Left cardiac atrium (tissue), 4 donors: Measurements from ENCODE around the gene ABHD16B. TPM values are rescaled to one million over a fixed set of nuclear protein-coding genes. Genes with fewer than 3 reads are reported as not detected.
A peak's percentile ranks its signal among the peaks of the same experiment; 100 is the strongest.

Experiments used
- ATAC-seq, 2 donors: fragments of 200-7000 bp; cut with Tn5 transposase; one replicate each; pipeline ENCODE4 v1.9.1; 2020; ENCODE audit warnings: mild to moderate bottlenecking in 2 of 2, moderate library complexity in 2 of 2
- DNase-seq: peaks from one replicate; pipeline ENCODE4 v3.0.0-alpha.2; 2020
- intact Hi-C, 2 donors: fragments of 100-400 bp; cut with DNase I; formaldehyde crosslinking; loops; one replicate each; pipeline versions ENCODE4 v1.14.1 to v1.15.1; 2022 to 2023
- total RNA-seq, 2 donors: library from RNA; stranded (reverse); fragmentation: NEBNext Ultra II Directional; extraction: Animal tissue kit (Norgen Biotek cat#: 25700); gene quantifications; one replicate each; pipeline ENCODE4 v1.2.1, GENCODE V29; 2021
- donor health status: DM: no; HTN: yes; CAD: no.
- donor health status: DM: no; HTN: yes; CAD: no; lungs with severe emphysema.
- donor health status: DM: yes; HTN: yes; CAD: no.
- donor health status: Dilated cardiomyopathy.

Gene ABHD16B
- total RNA-seq, 2 donors from 2014 or later, result not detected

GRCh38 chr20:63831993-63832686, 29.2 kb upstream of the ABHD16B start:
- peak; percentile 68 for DNase-seq
- intact Hi-C loops, result no loop called here
- ATAC-seq, result peak; percentile 39 to 64

GRCh38 chr20:63833776-63834490, 27.4 kb upstream of the ABHD16B start:
- DNase-seq, result no peak
- intact Hi-C loops, result no loop called here
- ATAC-seq, result no peak

DNA sequence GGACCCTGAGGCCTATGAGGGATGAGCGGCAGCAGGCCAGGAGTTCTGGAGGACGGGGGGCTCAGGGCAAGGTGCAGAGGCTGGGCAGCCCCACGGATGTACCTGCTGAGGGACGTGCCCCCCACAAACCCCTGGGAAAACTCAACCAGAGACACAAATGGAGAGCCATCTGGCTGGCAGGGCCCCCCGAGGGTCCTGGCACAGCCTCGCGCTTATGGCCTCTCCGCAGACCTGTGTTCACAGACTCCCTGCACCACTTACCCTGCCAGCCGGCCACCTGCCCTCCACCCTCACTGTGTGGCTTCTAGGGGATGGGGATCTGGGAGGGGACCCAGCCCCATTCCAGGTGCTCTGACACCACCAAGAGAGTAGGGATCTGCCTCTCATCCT, 26.8 kb upstream of the ABHD16B start:
- intact Hi-C loops, result no loop called here
- no peak for ATAC-seq
- no peak for DNase-seq

DNA sequence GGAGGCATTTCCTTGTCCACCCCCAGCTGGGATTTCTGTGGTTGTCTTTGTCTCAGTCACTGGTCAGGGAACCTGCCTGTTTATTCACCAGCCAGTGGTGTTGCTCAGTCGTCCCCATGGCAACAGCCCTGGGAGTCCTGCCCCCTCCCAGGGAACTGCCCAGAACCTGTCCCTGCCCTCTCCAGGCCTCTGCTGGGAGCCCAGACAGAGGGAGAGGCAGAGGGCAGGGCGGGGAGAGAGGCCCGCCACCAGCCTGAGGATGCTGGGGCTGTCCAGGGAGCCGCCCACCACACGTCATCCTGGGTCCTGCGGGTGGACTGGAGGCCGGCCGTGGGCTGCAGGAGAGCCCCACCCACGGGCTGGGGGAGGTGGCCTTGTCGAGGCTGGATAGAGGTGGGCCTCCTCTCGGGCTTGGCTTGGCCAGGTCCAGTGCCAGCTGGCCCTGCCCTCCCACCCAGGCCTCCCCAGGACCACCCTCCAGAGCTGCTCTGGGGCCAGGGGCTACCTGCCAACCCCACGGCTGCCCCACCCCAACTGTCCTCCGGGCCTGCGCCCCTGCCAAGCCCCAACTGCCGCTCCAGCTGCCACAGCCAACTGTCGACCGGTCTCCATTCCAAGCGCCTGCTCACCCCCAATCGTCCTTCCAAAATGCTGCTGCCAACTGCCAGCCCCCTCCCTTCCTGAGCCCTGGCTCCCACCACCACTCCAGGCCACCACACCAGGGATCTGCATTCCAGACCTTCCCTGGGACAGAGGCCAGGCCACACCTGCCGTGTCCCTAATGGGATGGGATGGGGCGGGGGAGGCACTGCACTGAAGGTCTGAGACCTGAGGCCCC, 26.1 kb upstream of the ABHD16B start:
- intact Hi-C loops, result no loop called here
- DNase-seq (peak; percentile 93), ATAC-seq (peak; percentile 86 to 92)

DNA sequence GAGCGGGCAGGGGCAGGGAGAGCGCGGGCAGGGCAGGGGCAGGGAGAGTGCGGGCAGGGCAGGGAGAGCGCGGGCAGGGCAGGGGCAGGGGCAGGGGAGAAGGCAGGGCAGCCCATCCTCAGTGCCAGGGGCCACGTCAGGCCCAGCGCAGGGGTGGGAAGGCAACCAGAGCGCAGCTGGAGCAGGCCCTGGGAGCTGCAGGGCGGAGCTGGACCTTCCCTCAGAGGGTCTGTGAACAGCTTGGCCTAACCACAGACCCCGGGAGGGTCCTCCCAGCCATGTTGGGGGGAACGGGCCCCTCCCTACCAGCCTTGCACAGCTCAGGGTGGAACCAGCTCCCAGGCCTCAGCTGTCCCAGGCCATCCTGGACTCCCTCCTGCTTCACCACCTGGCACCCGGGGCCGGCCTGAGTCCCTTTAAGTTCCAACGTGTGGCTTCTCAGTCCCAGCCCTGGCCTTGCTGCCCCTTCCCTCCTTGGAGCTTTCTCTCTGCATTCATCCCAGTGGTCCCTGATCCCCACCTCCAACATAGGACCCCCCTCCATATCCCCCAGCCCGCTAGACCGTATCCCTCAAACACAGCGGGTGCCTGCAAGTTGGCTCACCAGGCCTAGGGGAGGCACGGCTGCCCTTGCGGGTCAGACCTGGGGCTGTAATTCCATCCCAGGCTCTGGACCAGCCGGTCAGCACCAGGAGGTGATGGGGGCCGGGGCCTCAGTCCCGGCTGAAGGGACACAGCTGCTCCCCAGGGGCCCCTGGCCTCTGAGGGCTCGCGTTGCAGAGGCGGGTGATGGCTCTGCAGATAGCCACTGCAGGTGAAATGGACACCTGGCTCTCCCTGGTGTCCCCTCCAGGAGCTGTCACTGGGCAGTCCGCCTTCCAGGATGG, 24.6 kb upstream of the ABHD16B start:
- intact Hi-C loops, result no loop called here
- ATAC-seq (no peak), DNase-seq (no peak)

GRCh38 chr20:63837479-63837878, 23.8 kb upstream of the ABHD16B start:
- no peak for ATAC-seq
- DNase-seq, result no peak
- intact Hi-C loops, result no loop called here

DNA sequence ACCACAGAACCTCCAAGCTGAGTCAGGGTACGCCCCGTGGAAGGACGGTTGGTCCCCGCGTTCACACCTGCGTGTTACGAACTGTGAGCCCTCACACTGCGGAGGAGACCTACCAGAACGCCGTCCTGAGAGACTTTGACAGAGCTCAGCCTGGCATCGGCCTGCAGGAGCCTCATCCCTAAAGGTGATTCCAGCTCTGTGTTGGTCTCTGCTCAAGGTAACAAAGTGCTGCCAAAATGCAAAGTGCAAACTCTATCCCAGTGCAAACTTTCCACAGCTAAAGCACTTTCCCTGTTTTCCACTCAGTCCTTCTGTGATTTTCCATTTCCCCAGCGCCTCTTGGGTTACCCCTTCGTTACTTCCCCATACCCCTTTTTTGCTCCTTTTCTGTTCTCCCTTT, 21.7 kb upstream of the ABHD16B start:
- intact Hi-C loops, result no loop called here
- ATAC-seq (no peak), DNase-seq (no peak)

GRCh38 chr20:63840405-63840828, 20.9 kb upstream of the ABHD16B start:
- ATAC-seq (no peak), DNase-seq (no peak)
- intact Hi-C loops, result no loop called here

GRCh38 chr20:63842258-63842657, 19.0 kb upstream of the ABHD16B start:
- ATAC-seq, result no peak
- intact Hi-C loops, result no loop called here

GRCh38 chr20:63843222-63843621, 18.1 kb upstream of the ABHD16B start:
- no peak for ATAC-seq
- intact Hi-C loops, result no loop called here
- DNase-seq, result no peak

More at GRCh38 chr20:63842258-63842657, 19.0 kb upstream of the ABHD16B start:
- no peak for DNase-seq

- intact Hi-C loops, result no loop called here
- ATAC-seq, result no peak
Measured at GRCh38 chr20:63843778-63844177, 17.5 kb upstream of the ABHD16B start.

DNA sequence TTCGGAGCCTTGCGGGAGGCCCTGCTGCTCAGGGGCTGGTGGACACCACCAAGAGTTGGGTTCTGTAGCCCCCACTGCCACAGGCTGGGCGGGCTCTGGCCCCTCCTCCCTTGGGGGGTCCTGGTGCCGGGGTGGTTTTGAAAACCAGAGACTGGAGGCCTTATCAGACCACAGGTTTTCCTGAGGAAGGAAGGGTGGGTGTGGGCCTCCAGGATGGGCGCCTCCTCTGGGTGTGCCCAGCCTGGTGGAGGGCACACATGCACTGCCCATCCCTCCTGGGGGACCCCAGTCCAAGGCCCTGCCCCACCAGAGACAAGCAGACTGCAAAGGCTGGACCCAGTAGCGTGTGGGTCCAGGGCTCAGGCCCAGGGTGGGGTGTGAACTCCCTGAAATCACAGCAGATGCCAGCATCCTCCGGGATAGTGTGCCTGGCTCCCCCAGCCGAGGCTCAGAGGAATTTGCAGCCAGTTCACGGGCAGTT, 16.7 kb upstream of the ABHD16B start:
- ATAC-seq (peak in 1 of 2 donors; percentile 3), DNase-seq (no peak)
- intact Hi-C loops, result no loop called here

More at GRCh38 chr20:63843778-63844177, 17.5 kb upstream of the ABHD16B start:
- DNase-seq, result no peak

DNA sequence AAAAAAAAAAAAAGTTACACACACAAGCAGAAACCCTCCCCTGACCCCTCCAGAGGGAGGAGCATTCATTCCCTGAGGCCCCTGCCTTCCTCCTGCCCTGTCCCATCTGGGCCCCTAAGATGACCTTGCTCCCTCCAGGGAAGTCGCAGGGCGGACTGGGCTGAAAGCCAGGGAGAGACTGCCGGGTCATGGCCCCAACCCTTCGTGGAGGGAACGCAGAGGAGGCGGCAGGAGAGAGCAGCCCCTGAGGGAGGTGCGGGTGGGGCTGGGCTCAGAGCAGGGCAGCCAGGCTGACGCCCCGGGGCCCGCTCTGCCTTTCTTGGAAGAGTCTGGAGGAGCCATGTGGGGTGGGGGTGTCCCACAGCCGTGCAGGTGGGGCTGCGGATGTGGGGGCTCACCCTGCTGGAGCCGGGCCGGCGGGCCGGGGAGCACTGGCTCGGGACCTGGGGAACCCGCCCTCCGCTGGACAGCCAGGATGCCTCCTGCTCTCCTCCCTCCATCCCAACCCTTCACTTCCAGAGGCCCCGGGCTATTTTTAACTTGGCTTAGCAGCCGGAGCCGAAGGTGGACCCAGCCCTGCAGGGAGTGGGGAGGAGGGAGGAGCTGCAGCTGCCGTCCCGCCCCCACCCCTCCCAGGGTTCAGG, 15.0 kb upstream of the ABHD16B start:
- intact Hi-C loops, result no loop called here
- peak; percentile 83 to 85 for ATAC-seq
- peak; percentile 78 for DNase-seq

DNA sequence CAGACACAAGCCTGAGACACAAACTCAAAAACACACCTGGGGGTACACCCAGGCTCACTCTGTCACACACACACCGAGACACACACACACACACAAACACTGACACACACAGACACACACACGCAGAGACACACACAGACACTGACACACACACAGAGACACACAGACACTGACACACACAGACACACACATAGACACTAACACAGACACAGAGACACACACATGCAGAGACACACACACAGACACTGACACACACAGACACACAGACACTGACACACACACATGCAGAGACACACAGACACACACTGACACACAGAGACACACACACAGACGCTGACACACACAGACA, 14.4 kb upstream of the ABHD16B start:
- no peak for DNase-seq
- intact Hi-C loops, result no loop called here
- no peak for ATAC-seq

DNA sequence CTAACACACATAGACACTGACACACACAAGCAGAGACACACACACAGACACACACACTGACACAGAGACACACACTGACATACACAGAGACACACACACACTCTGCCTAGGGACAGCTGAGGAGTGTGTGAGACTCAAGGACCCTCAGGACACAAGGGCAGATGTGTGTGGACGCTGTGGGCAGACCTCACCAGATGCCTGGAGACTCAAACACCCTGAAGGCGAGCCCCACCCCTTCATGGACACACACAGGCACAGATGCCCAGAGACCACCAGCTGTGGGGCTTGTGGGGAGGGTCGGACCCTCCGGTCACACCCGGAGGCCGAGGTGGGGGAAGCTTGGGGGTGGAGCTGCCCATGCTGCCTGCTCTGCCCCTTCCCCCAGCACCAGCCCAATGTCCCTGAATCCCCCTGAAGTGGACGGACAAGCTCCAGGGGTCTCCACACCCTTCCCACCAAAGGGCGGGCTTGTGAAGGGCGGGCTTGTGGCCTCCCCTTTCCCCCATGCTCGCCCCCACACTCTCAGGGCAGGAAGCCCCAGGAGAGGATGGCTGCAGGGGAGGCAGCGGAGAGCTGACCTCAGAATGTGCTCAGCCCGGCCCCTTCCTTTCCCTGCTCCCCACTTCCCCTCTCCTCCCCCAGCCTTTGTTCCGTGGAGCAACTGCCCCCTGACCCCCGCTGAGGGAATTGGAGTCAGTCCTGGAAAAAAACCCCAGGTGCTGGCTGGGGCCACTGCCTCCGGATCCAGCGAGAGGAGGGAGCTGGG, 13.9 kb upstream of the ABHD16B start:
- intact Hi-C loops, result no loop called here
- ATAC-seq (peak; percentile 6 to 27), DNase-seq (no peak)

- ATAC-seq, result peak; percentile 15 to 25
- intact Hi-C loops, result no loop called here
- DNase-seq, result no peak
Measured at GRCh38 chr20:63848003-63848911, 13.0 kb upstream of the ABHD16B start.
